ENCODE data around the gene PPP1R16B.

PPP1R16B gene

GRCh38 chr20:38907918-38908677, 102.6 kb downstream of the PPP1R16B start:
- WGBS, 2 donors (ENCODE audit: extremely low coverage in 2 of 2, insufficient read length in 2 of 2, insufficient replicate concordance in 1 of 2), result no CpG with 5 or more reads among the region's 13 CpGs
- H4K91ac ChIP-seq (ENCODE audit: low read depth, low read length, poor library complexity), result no peak overlapping the region
- H3K4me3 ChIP-seq (ENCODE audit: low read length in 2 of 2), result no peak overlapping the region
- peak overlapping the region; percentile 14 for H3K23ac ChIP-seq (ENCODE audit: low read depth, low read length, poor library complexity)
- H3K4me1 ChIP-seq (ENCODE audit: control insufficient read depth in 2 of 2, insufficient read depth in 1 of 2, low read depth in 1 of 2, low read length in 2 of 2), result no peaks in the 10 kb centered on the region
- no peaks in the 10 kb centered on the region for H3K27me3 ChIP-seq (ENCODE audit: control insufficient read depth in 3 of 3, insufficient read depth in 3 of 3, low read depth in 1 of 3, low read length in 3 of 3)
- H3K4ac ChIP-seq (ENCODE audit: low read length), result no peak overlapping the region
- no peak overlapping the region for H2BK5ac ChIP-seq (ENCODE audit: low read length)
- no peak overlapping the region for H2BK15ac ChIP-seq (ENCODE audit: low read length)
- H3K4me2 ChIP-seq (ENCODE audit: insufficient read depth, low read length, poor library complexity, severe bottlenecking), result no peak overlapping the region
- H3K79me1 ChIP-seq (ENCODE audit: low read depth, low read length), result no peaks in the 10 kb centered on the region
- H2BK120ac ChIP-seq (ENCODE audit: low read depth, low read length), result no peak overlapping the region
- no peak for DNase-seq (ENCODE audit: low spot score)
- no peak overlapping the region for H4K8ac ChIP-seq (ENCODE audit: low read depth, low read length)
- peaks cover 0 to 7% of the 10 kb centered on the region in 2 donors for H3K9me3 ChIP-seq (replicated peaks in 1 of 2; ENCODE audit: control insufficient read depth in 2 of 2, insufficient read depth in 1 of 2, low read depth in 1 of 2, low read length in 2 of 2)
- H2AK5ac ChIP-seq (ENCODE audit: low read depth, low read length), result no peak overlapping the region
- no peak overlapping the region for H3K9ac ChIP-seq (ENCODE audit: low read depth, low read length, poor library complexity)
- H2AFZ ChIP-seq (ENCODE audit: low read length), result no peak overlapping the region
- no peak overlapping the region for H3K27ac ChIP-seq (replicated peaks; ENCODE audit: low read length)
- no peak overlapping the region for H3K14ac ChIP-seq (ENCODE audit: low read length)
- peaks cover 0 to 61% of the 10 kb centered on the region in 2 donors for H3K36me3 ChIP-seq (replicated peaks in 1 of 2; ENCODE audit: control insufficient read depth in 2 of 2, insufficient read depth in 2 of 2, low read length in 2 of 2)
- H2BK12ac ChIP-seq (ENCODE audit: low read length), result no peak overlapping the region
- H3K18ac ChIP-seq (ENCODE audit: low read length), result no peak overlapping the region

GRCh38 chr20:38915355-38915754, 109.9 kb downstream of the PPP1R16B start:
- Histone ChIP-seq H2AK5ac (ENCODE audit: low read depth, low read length) (no peak overlapping the region), H3K14ac (ENCODE audit: low read length) (no peak overlapping the region), H3K18ac (ENCODE audit: low read length) (no peak overlapping the region), H2BK15ac (ENCODE audit: low read length) (no peak overlapping the region), H3K79me1 (ENCODE audit: low read depth, low read length) (no peaks in the 10 kb centered on the region), H3K4ac (ENCODE audit: low read length) (no peak overlapping the region), H2BK5ac (ENCODE audit: low read length) (no peak overlapping the region), H3K4me2 (ENCODE audit: insufficient read depth, low read length, poor library complexity, severe bottlenecking) (no peak overlapping the region), H2BK120ac (ENCODE audit: low read depth, low read length) (no peak overlapping the region), H2BK12ac (ENCODE audit: low read length) (no peak overlapping the region), H3K23ac (ENCODE audit: low read depth, low read length, poor library complexity) (no peak overlapping the region), H4K91ac (ENCODE audit: low read depth, low read length, poor library complexity) (no peak overlapping the region), H3K27ac (replicated peaks; ENCODE audit: low read length) (no peak overlapping the region), H3K9me3 (replicated peaks in 1 of 2; ENCODE audit: control insufficient read depth in 2 of 2, insufficient read depth in 1 of 2, low read depth in 1 of 2, low read length in 2 of 2) (peaks cover 0 to 2% of the 10 kb centered on the region in 2 donors), H3K4me3 (ENCODE audit: low read length in 2 of 2) (no peak overlapping the region), H3K27me3 (ENCODE audit: control insufficient read depth in 3 of 3, insufficient read depth in 3 of 3, low read depth in 1 of 3, low read length in 3 of 3) (no peaks in the 10 kb centered on the region), H4K8ac (ENCODE audit: low read depth, low read length) (no peak overlapping the region), H2AFZ (ENCODE audit: low read length) (no peak overlapping the region), H3K9ac (ENCODE audit: low read depth, low read length, poor library complexity) (no peak overlapping the region), H3K36me3 (replicated peaks in 1 of 2; ENCODE audit: control insufficient read depth in 2 of 2, insufficient read depth in 2 of 2, low read length in 2 of 2) (peaks cover 0 to 20% of the 10 kb centered on the region in 2 donors), H3K4me1 (ENCODE audit: control insufficient read depth in 2 of 2, insufficient read depth in 1 of 2, low read depth in 1 of 2, low read length in 2 of 2) (peaks cover 0 to 17% of the 10 kb centered on the region in 2 donors)
- WGBS, 2 donors (ENCODE audit: extremely low coverage in 2 of 2, insufficient read length in 2 of 2, insufficient replicate concordance in 1 of 2), result no CpG with 5 or more reads among the region's 7 CpGs
- DNase-seq (ENCODE audit: low spot score), result no peak

GRCh38 chr20:38917657-38918056, 112.2 kb downstream of the PPP1R16B start:
- Histone ChIP-seq H3K9me3 (replicated peaks in 1 of 2; ENCODE audit: control insufficient read depth in 2 of 2, insufficient read depth in 1 of 2, low read depth in 1 of 2, low read length in 2 of 2) (peaks cover 0 to 2% of the 10 kb centered on the region in 2 donors), H2BK5ac (ENCODE audit: low read length) (peak overlapping the region; percentile 48), H2BK15ac (ENCODE audit: low read length) (peak overlapping the region; percentile 82), H3K14ac (ENCODE audit: low read length) (no peak overlapping the region), H2AK5ac (ENCODE audit: low read depth, low read length) (no peak overlapping the region), H3K27ac (replicated peaks; ENCODE audit: low read length) (no peak overlapping the region), H2BK12ac (ENCODE audit: low read length) (no peak overlapping the region), H3K9ac (ENCODE audit: low read depth, low read length, poor library complexity) (no peak overlapping the region), H3K27me3 (ENCODE audit: control insufficient read depth in 3 of 3, insufficient read depth in 3 of 3, low read depth in 1 of 3, low read length in 3 of 3) (no peaks in the 10 kb centered on the region), H3K79me1 (ENCODE audit: low read depth, low read length) (no peaks in the 10 kb centered on the region), H4K8ac (ENCODE audit: low read depth, low read length) (no peak overlapping the region), H3K4me3 (ENCODE audit: low read length in 2 of 2) (no peak overlapping the region), H3K23ac (ENCODE audit: low read depth, low read length, poor library complexity) (no peak overlapping the region), H3K4ac (ENCODE audit: low read length) (no peak overlapping the region), H4K91ac (ENCODE audit: low read depth, low read length, poor library complexity) (no peak overlapping the region), H3K18ac (ENCODE audit: low read length) (no peak overlapping the region), H3K4me2 (ENCODE audit: insufficient read depth, low read length, poor library complexity, severe bottlenecking) (no peak overlapping the region), H2BK120ac (ENCODE audit: low read depth, low read length) (no peak overlapping the region), H2AFZ (ENCODE audit: low read length) (no peak overlapping the region), H3K4me1 (ENCODE audit: control insufficient read depth in 2 of 2, insufficient read depth in 1 of 2, low read depth in 1 of 2, low read length in 2 of 2) (peaks cover 0 to 17% of the 10 kb centered on the region in 2 donors), H3K36me3 (replicated peaks in 1 of 2; ENCODE audit: control insufficient read depth in 2 of 2, insufficient read depth in 2 of 2, low read length in 2 of 2) (peaks cover 0 to 20% of the 10 kb centered on the region in 2 donors)
- no CpG with 5 or more reads among the region's 4 CpGs for WGBS, 2 donors (ENCODE audit: extremely low coverage in 2 of 2, insufficient read length in 2 of 2, insufficient replicate concordance in 1 of 2)
- no peak for DNase-seq (ENCODE audit: low spot score)

GRCh38 chr20:38918172-38918571, 112.7 kb downstream of the PPP1R16B start:
- Histone ChIP-seq H2BK12ac (ENCODE audit: low read length) (peak overlapping the region; percentile 82), H2BK5ac (ENCODE audit: low read length) (peak overlapping the region; percentile 48), H2AK5ac (ENCODE audit: low read depth, low read length) (peak overlapping the region; percentile 33), H3K79me1 (ENCODE audit: low read depth, low read length) (no peaks in the 10 kb centered on the region), H3K4me3 (ENCODE audit: low read length in 2 of 2) (peak overlapping the region in 1 of 2 donors; percentile 33), H3K4me1 (ENCODE audit: control insufficient read depth in 2 of 2, insufficient read depth in 1 of 2, low read depth in 1 of 2, low read length in 2 of 2) (peaks cover 0 to 17% of the 10 kb centered on the region in 2 donors), H3K27ac (replicated peaks; ENCODE audit: low read length) (no peak overlapping the region), H3K9ac (ENCODE audit: low read depth, low read length, poor library complexity) (no peak overlapping the region), H3K27me3 (ENCODE audit: control insufficient read depth in 3 of 3, insufficient read depth in 3 of 3, low read depth in 1 of 3, low read length in 3 of 3) (no peaks in the 10 kb centered on the region), H3K23ac (ENCODE audit: low read depth, low read length, poor library complexity) (peak overlapping the region; percentile 67), H4K8ac (ENCODE audit: low read depth, low read length) (no peak overlapping the region), H3K4ac (ENCODE audit: low read length) (no peak overlapping the region), H3K9me3 (replicated peaks in 1 of 2; ENCODE audit: control insufficient read depth in 2 of 2, insufficient read depth in 1 of 2, low read depth in 1 of 2, low read length in 2 of 2) (peaks cover 0 to 2% of the 10 kb centered on the region in 2 donors), H3K4me2 (ENCODE audit: insufficient read depth, low read length, poor library complexity, severe bottlenecking) (no peak overlapping the region), H3K36me3 (replicated peaks in 1 of 2; ENCODE audit: control insufficient read depth in 2 of 2, insufficient read depth in 2 of 2, low read length in 2 of 2) (peaks cover 0 to 20% of the 10 kb centered on the region in 2 donors), H3K14ac (ENCODE audit: low read length) (no peak overlapping the region), H4K91ac (ENCODE audit: low read depth, low read length, poor library complexity) (peak overlapping the region; percentile 61), H2BK15ac (ENCODE audit: low read length) (peak overlapping the region; percentile 82), H2AFZ (ENCODE audit: low read length) (no peak overlapping the region), H3K18ac (ENCODE audit: low read length) (peak overlapping the region; percentile 11), H2BK120ac (ENCODE audit: low read depth, low read length) (no peak overlapping the region)
- whole genome bisulfite sequencing, 2 donors (ENCODE audit: extremely low coverage in 2 of 2, insufficient read length in 2 of 2, insufficient replicate concordance in 1 of 2), result no CpG with 5 or more reads among the region's 19 CpGs
- DNase-seq (ENCODE audit: low spot score), result no peak

Data from neuronal stem cell (in vitro differentiated cells).